NCI-H187 (cell line): Measurements from ENCODE around the gene KDM1B.
"Not testable (repeated sequence)": the region's sequence is repeated elsewhere in the genome, so short reads cannot be mapped to it uniquely, and the experiment has no call there.

Experiments used
- DNase-seq, 2 experiments: peaks; one replicate each; lab custom pipeline; 2025; lab: John Stamatoyannopoulos, UW

Gene KDM1B

DNA sequence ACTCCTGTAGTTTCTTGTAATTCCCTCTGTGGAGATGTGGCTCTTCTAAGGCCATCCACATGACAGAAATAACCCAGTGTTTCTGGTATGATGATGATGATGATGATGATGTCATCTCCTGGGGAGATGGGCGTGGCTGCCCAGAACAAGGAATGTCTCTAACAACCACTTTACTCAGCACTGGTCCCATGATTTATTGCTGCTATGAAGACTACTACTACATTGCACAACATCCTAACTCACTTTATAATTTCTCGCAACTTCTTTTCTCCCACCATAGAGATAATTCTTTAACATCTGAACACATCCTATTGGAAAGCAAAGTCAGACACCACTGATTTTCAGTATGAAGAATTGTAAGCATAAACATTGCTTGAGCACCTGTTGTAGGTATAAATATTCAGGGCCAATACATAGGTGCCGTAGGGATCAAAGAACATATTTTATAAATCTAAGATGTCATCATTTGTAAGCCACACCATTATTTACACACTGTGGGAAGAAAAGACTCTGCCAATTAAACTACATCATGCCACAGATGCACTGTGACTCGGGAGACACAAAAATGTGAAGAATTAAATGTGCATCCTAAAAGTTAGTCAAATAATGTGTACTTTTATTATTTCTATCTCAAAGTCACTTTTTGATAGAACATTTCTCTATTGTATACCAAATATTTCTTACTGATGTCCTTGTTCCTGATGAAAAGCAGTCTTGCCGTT is 6.8 kb upstream of the KDM1B start:
- no peak for DNase-seq

DNA sequence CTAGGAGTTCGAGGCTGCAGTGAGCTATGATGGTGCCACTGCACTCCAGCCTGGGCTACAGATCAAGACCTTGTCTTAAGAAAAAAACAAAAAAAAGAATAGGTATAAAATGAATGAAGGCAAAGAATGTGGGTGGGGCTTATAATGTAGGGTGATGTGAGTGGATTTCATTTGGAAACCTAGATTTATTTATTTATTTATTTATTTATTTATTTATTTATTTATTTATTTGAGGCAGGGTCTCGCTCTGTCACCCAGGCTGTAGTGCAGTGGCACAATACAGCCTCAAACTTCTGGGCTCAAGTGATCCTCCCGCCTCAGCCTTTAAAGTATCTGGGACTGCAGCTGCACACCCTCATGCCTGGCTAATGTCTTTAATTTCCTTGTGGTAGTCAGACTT is 3.8 kb upstream of the KDM1B start:
- not testable (repeated sequence) for DNase-seq

GRCh38 chr6:18151801-18152200 is 3.4 kb upstream of the KDM1B start:
- no peak for DNase-seq

DNA sequence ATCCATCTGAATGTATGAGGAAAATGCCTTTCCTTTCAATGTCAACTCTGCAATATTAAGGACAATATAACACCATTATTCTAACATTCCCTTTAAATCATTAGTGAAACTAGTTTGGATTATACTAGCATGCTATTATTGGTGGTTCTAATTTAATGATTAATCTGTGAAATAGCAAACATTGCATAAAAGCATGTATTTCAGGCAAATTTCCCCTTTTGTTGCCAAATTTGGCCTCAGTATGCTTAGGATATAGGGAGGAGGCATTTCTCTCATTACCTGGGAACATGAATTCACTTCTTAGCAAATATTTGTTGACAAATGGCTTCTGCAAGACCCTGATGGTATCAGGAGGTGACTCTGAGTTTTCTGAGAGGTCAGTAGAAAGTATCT is 1.9 kb upstream of the KDM1B start:
- DNase-seq, result no peak

DNA sequence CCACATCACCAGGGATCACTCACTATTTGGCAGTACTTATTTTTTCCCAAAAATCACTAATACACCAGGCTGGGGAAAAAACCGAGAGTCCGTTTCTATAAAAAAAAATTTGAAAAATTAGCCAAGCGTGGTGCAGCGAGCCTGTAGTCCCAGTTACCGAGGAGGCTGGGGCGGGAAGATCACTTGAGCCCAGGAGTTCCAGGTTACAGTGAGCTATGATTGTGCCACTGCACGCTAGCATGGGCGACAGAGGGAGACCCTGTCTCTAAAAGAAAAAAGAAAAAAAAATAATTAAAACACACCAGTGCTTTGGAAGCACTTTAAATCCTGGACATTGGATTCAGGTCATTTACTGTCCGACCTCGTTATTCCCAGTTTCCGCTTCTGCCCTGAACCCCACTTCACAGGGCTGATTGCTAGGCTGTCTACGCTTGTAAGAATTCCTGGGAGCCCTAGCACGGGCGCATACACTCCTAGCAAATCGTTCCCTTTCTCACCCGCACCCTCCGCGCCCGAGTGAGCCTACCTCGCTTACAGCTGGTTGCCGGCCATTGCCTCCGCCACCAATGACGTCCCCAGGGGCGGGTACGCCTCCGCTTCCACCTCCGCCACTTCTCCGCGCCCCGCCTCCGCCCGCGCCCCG is 594 bp upstream of the KDM1B start, which contains the start of gene TPMT:
TSS of gene TPMT (minus strand) at position 571 of the 643 bp plus-strand sequence. CDS start 5,950 bp downstream, outside the sequence.
- DNase-seq, result peak; percentile 90 to 92

DNA sequence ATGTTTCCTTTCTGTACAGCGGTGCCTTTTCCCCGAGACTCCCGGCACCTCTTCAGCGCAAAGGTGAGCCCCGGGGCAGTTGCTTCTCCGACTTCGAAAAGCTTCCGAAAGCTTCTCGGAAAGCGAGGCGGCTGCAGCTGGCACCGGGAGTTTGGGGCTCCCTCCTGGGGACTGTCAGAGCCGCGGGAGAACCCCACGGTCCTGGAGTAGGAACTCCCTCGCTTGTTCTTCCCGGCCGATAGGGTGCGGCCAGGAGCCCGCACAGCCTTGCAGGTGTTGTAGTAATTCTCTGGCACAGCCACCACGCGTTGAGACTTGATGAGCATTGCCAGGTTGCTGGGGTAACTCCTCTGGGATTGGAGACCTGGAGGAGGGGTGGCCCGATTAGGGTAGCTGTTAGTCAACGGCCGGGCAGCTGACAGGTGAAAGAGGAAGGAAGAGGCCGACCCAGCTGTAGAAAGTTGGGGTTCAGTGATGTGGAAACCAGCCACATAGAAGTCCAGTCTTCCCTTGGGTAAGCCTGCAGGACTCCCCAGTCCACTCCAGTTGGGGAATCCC is 721 bp downstream of the KDM1B start:
- DNase-seq, result peak; percentile 32 to 44

DNA sequence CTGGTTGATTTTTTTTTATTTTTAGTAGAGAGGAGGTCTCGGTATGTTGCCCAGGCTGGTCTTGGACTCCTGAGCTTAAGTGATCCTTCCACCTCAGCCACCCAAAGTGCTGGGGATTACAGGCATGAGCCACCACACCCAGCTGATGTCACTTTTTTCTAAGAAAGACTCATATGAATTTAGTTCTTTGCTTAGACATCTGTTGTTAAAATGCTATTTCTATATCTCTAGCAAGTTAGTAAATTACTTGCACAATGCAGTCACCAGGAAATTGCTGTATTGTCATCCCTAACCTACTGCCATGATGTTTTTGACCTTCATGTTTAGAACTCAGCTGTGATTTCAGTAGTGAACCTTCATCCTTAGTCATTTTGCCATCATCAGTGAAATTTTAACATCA is 5.7 kb downstream of the KDM1B start:
- DNase-seq, result no peak

DNA sequence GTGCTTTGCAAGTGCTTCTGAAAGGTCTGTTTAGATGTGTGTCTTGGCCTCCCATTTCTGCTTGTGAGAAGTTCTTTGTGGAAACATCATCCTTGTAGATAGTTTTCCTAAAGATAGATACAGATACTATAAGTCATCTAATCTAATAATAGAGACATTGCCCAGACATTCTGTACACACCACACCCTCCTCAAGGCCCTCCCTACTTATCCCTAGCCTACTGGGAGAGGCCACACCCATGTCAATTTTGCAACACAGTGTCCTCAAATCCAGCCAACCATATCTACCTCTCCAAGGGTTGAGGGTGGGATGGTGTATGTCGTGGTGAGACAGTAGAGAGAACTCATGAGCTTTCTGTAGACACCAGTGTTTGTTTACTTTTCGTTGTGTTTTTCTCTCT is 6.2 kb downstream of the KDM1B start:
- no peak for DNase-seq

DNA sequence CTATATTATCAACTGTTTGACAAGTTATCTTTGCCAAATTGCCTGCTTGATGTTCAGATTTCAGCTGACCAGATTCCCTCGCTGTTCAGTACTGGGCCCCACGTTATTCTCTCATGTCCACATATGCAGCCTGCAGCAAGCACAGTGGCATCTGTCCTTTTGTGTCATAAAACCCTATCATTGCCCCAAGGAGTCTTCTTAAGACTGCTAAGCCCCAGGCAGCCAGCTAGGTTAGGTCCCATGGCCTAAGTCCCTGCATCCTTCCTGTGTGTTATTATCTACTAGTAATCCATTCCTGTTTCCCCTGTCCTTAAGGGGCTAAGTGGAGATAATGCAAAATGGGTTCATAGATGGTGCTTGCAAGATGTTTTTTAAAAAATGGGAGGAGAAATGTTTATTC is 7.2 kb downstream of the KDM1B start:
- DNase-seq, result no peak

DNA sequence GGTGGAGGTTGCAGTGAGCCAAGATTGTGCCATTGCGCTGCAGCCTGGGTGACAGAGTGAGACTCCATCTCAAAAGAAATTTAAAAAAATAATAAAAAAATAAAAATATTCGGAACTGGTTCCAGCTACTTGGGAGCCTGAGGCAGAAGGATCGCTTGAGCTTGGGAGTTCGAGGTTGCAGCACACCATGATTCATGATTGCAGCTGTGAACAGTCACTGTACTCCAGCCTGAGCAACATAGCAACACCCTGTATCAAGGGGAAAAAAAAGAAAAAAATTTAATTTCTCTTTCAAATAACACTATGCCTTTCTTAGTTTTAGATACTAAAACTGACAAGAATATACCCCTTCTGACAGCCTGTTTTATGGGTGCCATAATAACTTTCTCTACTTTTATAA is 10.5 kb downstream of the KDM1B start:
- DNase-seq, result no peak

DNA sequence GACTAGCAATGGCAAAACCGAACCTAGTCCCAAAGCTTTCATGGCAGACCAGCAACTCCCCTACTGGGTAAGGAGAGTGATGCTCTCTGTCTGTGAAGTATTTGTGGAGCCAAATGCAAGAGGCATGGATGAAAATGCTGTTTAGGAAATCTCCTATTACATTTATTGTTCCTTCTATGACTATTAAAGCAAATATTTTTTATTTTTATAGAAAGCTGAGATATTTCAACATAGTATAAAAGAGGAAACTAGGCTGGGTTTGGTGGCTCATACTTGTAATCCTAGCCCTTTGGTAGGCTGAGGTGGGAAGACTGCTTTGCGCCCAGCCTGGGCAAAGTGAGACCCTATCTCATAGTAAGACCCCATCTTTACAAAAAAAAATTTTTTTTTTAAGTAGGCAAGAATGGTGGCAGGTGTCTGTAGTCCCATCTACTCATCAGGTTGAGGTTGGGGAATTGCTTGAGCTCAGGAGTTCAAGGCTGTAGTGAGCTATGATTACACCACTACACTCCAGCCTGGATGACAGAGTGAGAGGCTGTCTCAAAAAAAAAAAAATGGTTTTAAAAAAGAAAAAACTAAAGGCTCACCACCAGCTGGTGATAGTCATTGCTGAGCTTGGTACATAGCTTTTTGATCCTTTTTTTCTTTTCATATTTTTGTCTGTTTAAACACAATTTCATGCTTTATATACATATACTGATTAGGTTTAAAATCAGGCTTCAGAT is 11.3 kb downstream of the KDM1B start:
- no peak for DNase-seq

- no peak for DNase-seq
Observed at GRCh38 chr6:18168264-18168663, 13.0 kb downstream of the KDM1B start.

GRCh38 chr6:18171871-18172270 is 16.6 kb downstream of the KDM1B start:
- DNase-seq, result no peak

DNA sequence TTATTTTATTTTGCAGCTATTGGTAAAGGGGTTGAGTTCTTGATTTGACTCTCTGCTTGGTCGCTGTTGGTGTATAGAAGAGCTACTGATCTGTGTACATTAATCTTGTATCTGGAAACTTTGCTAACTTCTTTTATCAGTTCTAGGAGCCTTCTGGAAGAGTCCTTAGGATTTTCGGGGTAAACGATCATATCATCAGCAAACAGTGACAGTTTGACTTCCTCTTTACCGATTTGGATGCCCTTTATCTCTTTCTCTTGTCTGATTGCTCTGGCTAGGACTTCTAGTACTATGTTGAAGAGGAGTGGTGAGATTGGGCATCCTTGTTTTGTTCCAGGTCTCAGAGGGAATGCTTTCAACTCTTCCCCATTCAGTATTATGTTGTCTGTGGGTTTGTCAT is 21.0 kb downstream of the KDM1B start:
- DNase-seq, result not testable (repeated sequence)

DNA sequence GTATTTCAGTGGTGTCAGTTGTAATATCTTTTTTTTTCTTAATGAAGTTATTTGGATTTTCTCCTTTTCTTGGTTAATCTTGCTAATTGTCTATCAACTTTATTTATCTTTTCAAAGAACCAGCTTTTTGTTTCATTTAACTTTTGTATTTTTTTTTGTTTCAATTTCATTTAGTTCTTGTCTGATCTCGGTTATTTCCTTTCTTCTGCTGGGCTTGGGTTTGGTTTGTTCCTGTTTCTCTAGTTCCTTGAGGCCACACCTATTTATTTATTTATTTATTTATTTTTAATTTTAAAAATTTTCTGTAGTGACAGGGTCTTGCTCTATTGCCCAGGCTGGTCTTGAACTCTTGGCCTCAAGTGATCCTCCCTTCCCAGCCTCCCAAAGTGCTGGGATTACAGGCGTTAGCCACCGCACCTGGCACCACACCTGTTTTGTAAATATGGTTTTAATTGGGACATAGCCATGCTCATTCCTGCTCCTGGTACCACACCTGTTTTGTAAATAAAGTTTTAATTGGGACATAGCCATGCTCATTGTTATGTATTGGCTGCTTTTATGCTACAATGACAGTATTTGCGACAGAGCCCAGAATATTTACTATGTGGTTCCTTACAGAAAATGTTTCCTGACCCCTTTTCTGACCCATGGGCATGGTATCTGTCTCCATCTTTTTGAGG is 22.2 kb downstream of the KDM1B start:
- no peak for DNase-seq

DNA sequence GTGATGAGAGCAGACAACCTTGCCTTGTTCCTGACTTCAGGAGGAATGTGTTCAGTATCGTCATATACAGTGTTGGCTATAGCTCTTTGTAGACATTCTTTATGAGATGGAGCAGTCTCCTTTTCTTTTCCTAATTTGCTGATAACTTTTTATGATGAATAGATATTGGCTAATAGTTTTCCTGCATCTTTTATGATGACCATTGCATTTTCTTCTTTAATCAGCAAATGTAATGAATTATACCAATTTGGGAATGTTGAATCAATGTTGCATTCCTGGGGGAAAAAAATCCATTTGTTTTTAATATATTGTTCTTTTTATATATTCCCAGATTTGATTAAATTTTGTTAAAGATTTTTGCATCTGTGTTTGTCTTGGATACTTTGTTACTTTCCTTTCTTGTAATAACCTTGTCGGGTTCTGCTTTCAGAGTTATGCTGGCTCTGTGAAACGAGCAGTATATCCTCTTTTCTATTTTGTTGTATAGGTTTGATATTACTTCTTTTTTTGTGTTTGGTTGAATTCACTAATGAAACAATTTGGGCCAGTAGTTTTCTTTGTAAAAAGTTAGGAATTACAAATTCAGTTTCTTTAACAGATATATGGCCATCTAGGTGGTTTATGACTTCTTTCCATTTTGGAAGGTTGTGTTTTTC is 23.9 kb downstream of the KDM1B start:
- no peak for DNase-seq

GRCh38 chr6:18179770-18180356 is 24.6 kb downstream of the KDM1B start:
- DNase-seq, result no peak

- no peak for DNase-seq
Observed at GRCh38 chr6:18182568-18182967, 27.3 kb downstream of the KDM1B start.

GRCh38 chr6:18183766-18184165 is 28.5 kb downstream of the KDM1B start:
- no peak for DNase-seq

DNA sequence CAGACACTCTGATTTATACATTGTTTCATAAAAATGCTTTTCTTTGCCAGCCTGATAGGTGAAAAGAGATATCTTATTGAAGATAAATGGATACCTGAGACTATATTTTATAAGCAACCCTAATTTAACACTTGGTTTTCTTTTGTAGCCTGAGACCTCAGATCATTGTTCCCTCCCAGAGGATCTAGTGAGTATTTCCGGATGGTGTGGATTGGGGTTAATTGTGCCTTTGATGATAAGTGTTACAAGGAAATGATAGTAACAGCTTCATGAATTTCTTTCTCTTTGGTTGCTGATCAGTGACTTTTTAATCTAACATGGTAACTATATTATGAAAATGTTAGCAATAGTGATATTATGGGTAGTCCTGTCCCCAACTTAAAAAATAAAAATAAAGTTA is 30.4 kb downstream of the KDM1B start:
- DNase-seq, result no peak

- DNase-seq, result no peak
Observed at GRCh38 chr6:18186033-18186432, 30.8 kb downstream of the KDM1B start.
